Stimulated activated naive CD4-positive, alpha-beta T cell (primary cell): ENCODE measurements around the gene CMBL.
A peak's percentile ranks its signal among the peaks of the same experiment; 100 is the strongest.
"Not testable (repeated sequence)": the region's sequence is repeated elsewhere in the genome, so short reads cannot be mapped to it uniquely, and the experiment has no call there.

Experiments used
- DNase-seq, 6 experiments: peaks; one replicate each; lab custom pipeline; 2025; lab: John Stamatoyannopoulos, UW

The CMBL gene

GRCh38 chr5:10257870-10258269 lies 49.8 kb downstream of the CMBL start:
- no peak for DNase-seq

GRCh38 chr5:10254686-10255085 lies 53.0 kb downstream of the CMBL start:
- no peak for DNase-seq

- no peak for DNase-seq
Measured at GRCh38 chr5:10253390-10253789, 54.3 kb downstream of the CMBL start.

- DNase-seq = no peak
Measured at GRCh38 chr5:10251405-10251804, 56.3 kb downstream of the CMBL start.

GRCh38 chr5:10250806-10251276 lies 56.9 kb downstream of the CMBL start:
- peak in 2 of 6 experiments; percentile 16 to 60 for DNase-seq

- peak; percentile 82 to 99 (median 90) for DNase-seq
Measured at GRCh38 chr5:10249948-10250805, 57.5 kb downstream of the CMBL start, which contains the start of gene CCT5. Gene CCT5, plus strand, starts transcription at chr5:10250280. Its CDS starts 61 bp downstream, at chr5:10250341.

- DNase-seq = no peak
Measured at GRCh38 chr5:10248378-10249260, 59.1 kb downstream of the CMBL start.

- DNase-seq = not testable (repeated sequence)
Measured at GRCh38 chr5:10247217-10247616, 60.5 kb downstream of the CMBL start.

GRCh38 chr5:10246761-10247160 lies 60.9 kb downstream of the CMBL start:
- DNase-seq = no peak

- no peak for DNase-seq
Measured at GRCh38 chr5:10244342-10244944, 63.3 kb downstream of the CMBL start.

GRCh38 chr5:10243660-10244240 lies 64.0 kb downstream of the CMBL start:
- no peak for DNase-seq

GRCh38 chr5:10235350-10235749 lies 72.4 kb downstream of the CMBL start:
- no peak for DNase-seq

GRCh38 chr5:10233505-10233904 lies 74.2 kb downstream of the CMBL start:
- no peak for DNase-seq

- DNase-seq = no peak
Measured at GRCh38 chr5:10233011-10233410, 74.7 kb downstream of the CMBL start.

GRCh38 chr5:10232386-10232785 lies 75.3 kb downstream of the CMBL start:
- no peak for DNase-seq

GRCh38 chr5:10229306-10230048 lies 78.2 kb downstream of the CMBL start:
- no peak for DNase-seq

GRCh38 chr5:10228288-10228687 lies 79.4 kb downstream of the CMBL start:
- DNase-seq = no peak
